ENCODE results near the gene FAM174C. TPM values are rescaled to one million over a fixed set of nuclear protein-coding genes. Genes with fewer than 3 reads are reported as not detected.

Gene FAM174C
- total RNA-seq, 1 donor from 2014 or later, result 22.7 TPM

DNA sequence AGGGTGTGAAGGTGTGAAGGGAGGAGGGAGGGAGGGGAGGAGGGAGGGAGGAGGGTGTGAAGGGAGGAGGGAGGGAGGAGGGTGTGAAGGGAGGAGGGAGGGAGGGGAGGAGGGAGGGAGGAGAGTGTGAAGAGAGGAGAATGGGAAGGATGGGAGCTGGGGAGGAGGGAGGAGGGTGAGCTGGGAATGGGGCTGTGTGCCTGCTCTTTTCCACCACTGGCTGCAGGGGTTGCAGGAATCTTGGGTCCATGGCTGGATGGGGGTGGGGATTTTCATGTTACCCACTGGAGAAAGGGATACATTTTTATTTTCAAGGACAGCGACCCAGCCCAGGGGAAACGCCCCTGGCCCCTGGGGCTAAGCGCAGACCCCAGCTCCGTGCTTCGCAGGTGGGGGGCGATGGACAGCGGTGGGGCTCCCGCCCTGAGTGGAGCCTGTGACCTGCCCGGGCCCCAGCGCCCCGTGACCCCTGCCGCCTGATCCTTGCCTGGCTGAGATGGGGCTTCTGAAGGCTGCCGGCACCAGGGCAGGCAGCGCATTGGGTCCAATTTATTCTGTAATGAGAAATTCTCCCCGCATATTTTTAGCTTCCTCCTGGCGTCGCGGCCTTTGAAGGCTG lies 7.4 kb downstream of the FAM174C start:
- Mint-ChIP-seq H3K4me1 (ENCODE audit: unreplicated experiment) (peaks cover 2% of the 10 kb centered on the region), H3K27me3 (ENCODE audit: unreplicated experiment) (peaks cover 17% of the 10 kb centered on the region), H3K9me3 (ENCODE audit: unreplicated experiment) (no peaks in the 10 kb centered on the region), H3K4me3 (ENCODE audit: unreplicated experiment) (no peak overlapping the region), H3K27ac (ENCODE audit: unreplicated experiment) (no peak overlapping the region), H3K36me3 (ENCODE audit: low read depth, unreplicated experiment) (no peaks in the 10 kb centered on the region)
- TF ChIP-seq, protein P1, sequence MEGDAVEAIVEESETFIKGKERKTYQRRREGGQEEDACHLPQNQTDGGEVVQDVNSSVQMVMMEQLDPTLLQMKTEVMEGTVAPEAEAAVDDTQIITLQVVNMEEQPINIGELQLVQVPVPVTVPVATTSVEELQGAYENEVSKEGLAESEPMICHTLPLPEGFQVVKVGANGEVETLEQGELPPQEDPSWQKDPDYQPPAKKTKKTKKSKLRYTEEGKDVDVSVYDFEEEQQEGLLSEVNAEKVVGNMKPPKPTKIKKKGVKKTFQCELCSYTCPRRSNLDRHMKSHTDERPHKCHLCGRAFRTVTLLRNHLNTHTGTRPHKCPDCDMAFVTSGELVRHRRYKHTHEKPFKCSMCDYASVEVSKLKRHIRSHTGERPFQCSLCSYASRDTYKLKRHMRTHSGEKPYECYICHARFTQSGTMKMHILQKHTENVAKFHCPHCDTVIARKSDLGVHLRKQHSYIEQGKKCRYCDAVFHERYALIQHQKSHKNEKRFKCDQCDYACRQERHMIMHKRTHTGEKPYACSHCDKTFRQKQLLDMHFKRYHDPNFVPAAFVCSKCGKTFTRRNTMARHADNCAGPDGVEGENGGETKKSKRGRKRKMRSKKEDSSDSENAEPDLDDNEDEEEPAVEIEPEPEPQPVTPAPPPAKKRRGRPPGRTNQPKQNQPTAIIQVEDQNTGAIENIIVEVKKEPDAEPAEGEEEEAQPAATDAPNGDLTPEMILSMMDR (IDR thresholded peaks at IDR 0.05; ENCODE audit: unreplicated experiment), result no peak
- DNase-seq (ENCODE audit: low spot score), result no peak

- H3K27me3 Mint-ChIP-seq (ENCODE audit: unreplicated experiment), result peaks cover 17% of the 10 kb centered on the region
- H3K4me3 Mint-ChIP-seq (ENCODE audit: unreplicated experiment), result no peak overlapping the region
- H3K27ac Mint-ChIP-seq (ENCODE audit: unreplicated experiment), result no peak overlapping the region
- peaks cover 2% of the 10 kb centered on the region for H3K4me1 Mint-ChIP-seq (ENCODE audit: unreplicated experiment)
- no peak for DNase-seq (ENCODE audit: low spot score)
- no peaks in the 10 kb centered on the region for H3K9me3 Mint-ChIP-seq (ENCODE audit: unreplicated experiment)
- H3K36me3 Mint-ChIP-seq (ENCODE audit: low read depth, unreplicated experiment), result no peaks in the 10 kb centered on the region
- TF ChIP-seq, protein P1 (IDR thresholded peaks at IDR 0.05; ENCODE audit: unreplicated experiment), result no peak
These were observed 8.0 kb downstream of the FAM174C start for GRCh38 chr19:1283207-1283916.

DNA sequence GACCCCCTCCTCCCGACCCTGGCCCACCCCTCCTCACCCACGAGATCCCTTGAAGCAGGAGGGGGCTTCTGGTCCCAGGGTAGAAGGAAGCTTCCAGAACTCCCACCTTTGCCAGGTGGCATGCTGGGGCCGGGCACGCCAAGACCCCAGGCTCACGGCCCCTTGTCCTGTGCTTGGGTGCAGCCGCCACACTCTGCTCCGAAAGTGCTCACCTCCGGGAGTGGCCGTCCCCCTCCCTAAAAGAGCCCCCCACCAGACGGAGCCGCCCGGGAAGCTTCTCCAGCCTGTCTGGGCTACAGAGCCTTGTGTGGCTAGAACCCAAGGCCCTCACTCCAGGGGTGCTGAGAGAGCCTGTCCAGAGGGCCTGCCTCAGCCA lies 8.6 kb downstream of the FAM174C start:
- TF ChIP-seq, protein P1 (IDR thresholded peaks at IDR 0.05; ENCODE audit: unreplicated experiment), result no peak
- no peak overlapping the region for H3K27ac Mint-ChIP-seq (ENCODE audit: unreplicated experiment)
- no peaks in the 10 kb centered on the region for H3K9me3 Mint-ChIP-seq (ENCODE audit: unreplicated experiment)
- H3K4me3 Mint-ChIP-seq (ENCODE audit: unreplicated experiment), result no peak overlapping the region
- DNase-seq (ENCODE audit: low spot score), result no peak
- no peaks in the 10 kb centered on the region for H3K36me3 Mint-ChIP-seq (ENCODE audit: low read depth, unreplicated experiment)
- peaks cover 2% of the 10 kb centered on the region for H3K4me1 Mint-ChIP-seq (ENCODE audit: unreplicated experiment)
- peaks cover 17% of the 10 kb centered on the region for H3K27me3 Mint-ChIP-seq (ENCODE audit: unreplicated experiment)

- Mint-ChIP-seq H3K4me3 (ENCODE audit: unreplicated experiment) (peak overlapping the region; percentile 80), H3K27me3 (ENCODE audit: unreplicated experiment) (peaks cover 17% of the 10 kb centered on the region), H3K36me3 (ENCODE audit: low read depth, unreplicated experiment) (no peaks in the 10 kb centered on the region), H3K9me3 (ENCODE audit: unreplicated experiment) (no peaks in the 10 kb centered on the region), H3K27ac (ENCODE audit: unreplicated experiment) (no peak overlapping the region), H3K4me1 (ENCODE audit: unreplicated experiment) (peaks cover 2% of the 10 kb centered on the region)
- TF ChIP-seq, protein P1 (IDR thresholded peaks at IDR 0.05; ENCODE audit: unreplicated experiment), result no peak
- no peak for DNase-seq (ENCODE audit: low spot score)
These were observed 9.1 kb downstream of the FAM174C start for GRCh38 chr19:1284293-1284978.
